Hippocampal formation (tissue), 2 donors: ENCODE results near the gene CCDC112.
"Not testable (repeated sequence)": the region's sequence is repeated elsewhere in the genome, so short reads cannot be mapped to it uniquely, and the experiment has no call there.

ENCODE experiments used
- DNase-seq, 2 donors: peaks; one replicate each; lab custom pipeline; 2025; lab: John Stamatoyannopoulos, UW

The CCDC112 gene

DNA sequence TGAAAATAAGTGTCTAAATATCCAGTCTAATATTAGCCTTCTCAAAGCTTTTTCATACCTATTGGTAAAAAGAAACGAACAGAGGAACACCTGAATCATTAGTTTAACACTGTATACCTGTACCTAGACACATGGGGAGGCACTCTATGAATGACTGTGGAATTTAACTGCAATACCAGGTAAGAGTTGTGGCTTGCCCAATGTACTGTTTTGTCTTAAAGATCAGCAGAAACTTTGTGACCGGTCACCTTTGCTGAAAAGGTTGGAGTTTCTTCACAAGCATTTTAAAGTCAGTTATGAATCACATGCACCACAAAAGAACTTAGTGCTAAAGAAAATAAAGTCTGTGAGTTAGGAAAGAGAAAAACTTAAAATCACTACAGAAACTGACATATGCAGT lies 36.2 kb downstream of the CCDC112 start:
- DNase-seq = no peak

DNA sequence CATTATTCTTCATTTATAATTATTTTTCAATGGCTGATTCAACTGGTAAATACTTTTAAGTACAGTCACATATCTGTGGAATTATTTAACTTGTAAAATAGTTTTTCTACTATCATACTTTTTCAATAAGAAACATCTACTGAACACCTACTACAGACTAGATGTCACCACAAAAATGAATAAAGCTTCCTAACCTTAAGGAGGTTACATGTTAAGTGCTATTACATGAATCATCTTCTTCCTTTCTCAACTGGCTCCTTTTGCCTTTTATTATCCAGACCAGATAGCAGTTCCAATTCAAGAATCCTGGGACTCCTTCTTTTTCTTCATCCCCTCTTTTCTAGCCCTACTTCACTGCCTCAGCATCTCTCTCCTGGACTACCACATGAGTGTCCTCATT lies 38.5 kb downstream of the CCDC112 start:
- DNase-seq = no peak

DNA sequence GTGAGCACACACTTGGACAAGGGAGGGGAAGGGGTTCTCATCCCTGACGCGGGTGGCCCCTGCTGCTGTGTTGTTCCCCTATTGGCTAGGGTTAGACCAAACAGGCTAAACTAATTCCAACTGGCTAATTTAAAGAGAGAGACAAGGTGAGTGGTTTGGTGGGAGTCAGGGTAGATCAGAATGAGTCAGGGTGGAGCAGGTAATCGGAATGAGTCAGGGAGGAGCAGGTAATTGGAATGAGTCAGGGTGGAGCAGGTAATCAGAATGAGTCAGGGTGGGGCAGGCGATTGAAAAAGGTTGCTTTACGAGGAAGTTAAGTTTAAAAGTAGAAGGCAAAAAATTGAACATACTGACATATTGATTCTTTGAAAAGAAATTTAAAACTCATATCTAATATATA lies 47.1 kb downstream of the CCDC112 start:
- not testable (repeated sequence) for DNase-seq

DNA sequence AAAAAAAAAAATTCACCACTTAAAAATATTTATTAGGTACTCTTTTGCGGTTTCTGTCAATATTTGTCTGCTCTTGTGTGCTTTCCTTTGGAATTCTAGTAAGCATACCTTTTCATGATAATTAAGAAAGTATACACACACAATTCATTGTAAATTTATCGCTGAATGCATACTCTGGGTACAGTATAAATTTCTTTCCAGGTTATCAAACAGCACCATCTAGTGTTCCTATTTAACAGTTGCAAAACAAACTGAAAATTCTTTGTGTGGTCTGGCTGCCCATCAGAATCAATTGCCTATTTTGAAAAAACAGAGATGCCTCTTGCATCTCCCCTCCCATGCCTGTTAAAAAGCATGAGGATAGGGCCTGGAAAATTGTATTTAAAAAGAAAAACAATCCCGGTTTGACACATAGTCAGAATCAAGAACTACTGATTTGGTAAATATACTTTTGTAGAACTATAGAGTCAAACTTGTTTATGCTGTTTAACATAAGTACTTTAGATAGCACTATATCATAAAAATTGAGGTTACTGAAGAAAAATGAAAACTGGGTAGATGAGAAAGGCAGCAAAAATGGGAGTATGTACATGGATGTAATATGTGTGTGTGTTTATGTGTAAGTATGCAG lies 50.0 kb downstream of the CCDC112 start:
- peak in 1 of 2 donors; percentile 30 for DNase-seq

DNA sequence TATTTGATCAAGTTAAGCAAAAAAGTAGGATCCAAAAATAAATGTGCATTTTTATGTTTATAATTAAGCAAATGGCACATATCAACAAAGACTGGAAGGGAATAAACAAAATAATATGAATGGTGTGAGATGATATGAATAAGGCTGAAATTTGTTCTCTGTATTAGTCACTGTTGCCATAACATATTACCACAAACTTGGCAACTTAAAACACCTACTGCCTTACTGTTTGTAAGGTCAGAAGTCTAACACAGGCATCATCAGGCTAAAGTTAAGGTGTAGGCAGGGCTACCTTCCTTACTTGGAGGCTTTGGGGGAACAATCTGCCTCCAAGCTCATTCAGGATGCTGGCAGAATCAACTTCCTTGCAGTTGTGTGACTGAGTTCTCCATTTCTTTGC lies 53.0 kb downstream of the CCDC112 start:
- DNase-seq = no peak

DNA sequence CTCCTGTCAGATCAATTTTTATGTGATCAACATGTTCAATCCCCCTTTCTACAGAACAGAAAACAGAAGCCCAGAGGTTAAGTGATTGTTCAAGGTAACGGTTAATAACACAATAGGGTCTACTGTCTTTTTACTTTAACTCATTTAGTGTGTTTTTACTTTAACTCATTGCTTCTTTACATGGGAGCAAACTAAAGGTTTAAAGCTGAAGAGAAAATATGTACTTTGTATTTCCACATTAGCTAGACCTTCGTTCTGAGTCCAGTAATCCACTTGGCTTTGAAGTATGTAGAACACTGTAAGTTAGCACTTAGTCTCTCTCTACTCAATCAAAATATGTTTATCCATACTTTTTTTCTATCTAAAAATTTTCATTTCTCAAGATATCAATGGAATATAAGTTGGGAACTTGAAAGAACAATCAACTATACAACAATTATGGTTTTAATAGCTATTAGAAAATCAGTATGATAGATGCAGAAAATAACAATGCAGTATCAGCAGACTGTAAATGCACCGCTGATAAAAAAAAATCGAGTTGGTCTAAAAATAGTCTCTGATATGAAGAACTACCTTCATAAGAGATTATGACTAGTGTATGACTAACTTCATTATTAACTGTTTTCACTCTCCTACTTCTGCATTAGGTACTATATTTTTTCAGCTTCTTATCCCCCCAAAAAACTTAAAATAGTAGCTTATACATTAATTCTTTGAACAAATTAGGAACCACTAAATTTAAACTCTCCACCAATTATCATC lies 54.4 kb downstream of the CCDC112 start:
- no peak for DNase-seq

DNA sequence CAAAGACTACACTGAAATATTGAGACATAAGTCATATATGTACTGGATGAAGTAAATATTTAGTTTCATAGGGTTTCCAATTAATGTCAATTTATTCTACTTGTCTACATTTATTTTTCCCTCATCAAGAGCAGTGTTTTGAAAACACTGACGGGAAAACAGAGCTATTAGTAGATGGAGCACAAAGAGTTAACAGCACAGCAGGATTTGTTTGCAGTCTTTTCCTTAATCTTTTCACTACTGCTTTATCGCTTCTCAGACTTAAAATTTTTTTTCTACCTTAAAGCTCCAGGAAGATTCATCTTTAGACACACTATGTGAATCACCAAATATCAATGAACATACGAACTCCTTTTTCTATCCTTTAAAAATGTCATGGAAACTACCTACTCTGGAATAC lies 59.4 kb downstream of the CCDC112 start:
- no peak for DNase-seq

DNA sequence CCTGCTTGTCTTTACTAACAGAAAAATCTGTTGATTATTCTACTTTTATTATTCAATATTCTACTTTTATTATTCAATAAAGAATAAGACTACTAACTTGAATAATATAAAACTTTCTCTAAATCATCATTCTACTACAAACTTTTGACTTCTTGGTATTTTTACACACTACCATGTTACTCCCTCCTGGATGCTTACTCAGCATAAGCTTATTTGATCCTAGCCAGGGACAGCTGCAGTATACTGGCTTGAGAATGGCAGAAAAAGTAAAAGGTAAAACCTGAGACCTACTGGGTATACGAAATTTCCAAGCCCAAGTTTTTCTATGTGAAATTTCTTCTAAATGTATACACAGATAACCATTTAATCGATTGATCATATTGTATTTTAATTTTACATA lies 59.9 kb downstream of the CCDC112 start:
- no peak for DNase-seq

DNA sequence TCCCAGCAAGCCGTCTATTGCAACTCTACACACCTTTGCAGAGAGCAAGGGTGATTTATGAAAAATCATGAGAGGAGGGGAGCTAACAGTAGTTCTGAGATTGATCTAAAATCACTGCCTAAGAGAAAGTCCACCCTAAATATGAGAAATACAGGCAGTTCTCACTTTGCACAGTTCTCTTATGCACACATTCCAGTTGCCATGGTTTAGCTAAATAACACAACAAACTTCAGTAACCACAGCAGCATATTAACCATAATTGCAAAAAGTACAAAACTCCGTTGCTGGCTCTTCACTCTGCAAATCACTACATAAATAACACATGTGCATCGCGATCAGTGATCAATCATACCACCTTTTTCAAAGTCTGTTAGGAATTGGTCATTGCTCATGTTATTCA lies 64.9 kb downstream of the CCDC112 start:
- DNase-seq = no peak

DNA sequence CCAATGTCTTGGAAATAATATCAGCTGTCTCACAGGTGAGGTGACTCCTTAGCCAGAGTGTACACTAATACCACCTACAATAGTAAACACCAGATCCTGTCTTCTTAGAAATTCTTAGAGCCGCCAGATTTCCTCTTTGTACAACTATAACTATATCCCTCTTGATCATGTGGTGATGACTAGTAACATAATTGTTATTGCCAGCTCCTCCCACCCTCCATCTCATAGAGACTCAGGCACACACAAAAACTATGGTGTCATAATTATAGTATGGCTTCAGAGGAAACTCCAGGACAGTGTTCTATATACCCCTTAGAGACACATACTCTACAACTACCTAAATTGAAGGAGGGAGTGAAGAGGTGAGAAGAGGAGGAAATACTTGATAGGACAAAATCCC lies 66.8 kb downstream of the CCDC112 start:
- DNase-seq = no peak

DNA sequence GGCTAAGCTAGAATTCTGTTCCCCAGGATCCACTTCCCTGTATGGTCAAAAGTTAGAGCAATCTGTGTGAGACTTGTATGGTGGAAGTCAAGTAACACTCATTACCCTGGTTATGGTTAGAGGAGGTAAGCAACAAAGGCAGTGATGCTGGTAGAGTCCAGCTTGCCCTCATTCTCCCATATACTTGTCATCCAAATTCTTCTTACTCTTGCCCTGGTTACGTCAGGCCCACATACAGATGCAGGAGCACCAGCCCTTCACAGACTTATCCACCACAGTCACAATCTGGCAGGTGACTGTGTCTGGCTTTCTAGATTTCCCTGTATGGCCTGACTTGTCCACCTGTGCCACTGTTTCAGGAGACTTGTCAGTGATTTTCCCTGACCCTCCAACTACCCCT lies 69.2 kb downstream of the CCDC112 start:
- no peak for DNase-seq
